Duodenal mucosa (tissue), 2 donors: ENCODE measurements around the gene SLC27A6.
"Not testable (repeated sequence)": the region's sequence is repeated elsewhere in the genome, so short reads cannot be mapped to it uniquely, and the experiment has no call there.

Experiments used
- H3K27ac ChIP-seq: one replicate; pipeline ENCODE4 v1.7.0; 2013; ENCODE audit warnings: low read depth, low read length
- H3K27me3 ChIP-seq, 2 donors: one replicate each; pipeline ENCODE4 v1.7.0; 2013; ENCODE audit warnings: low read length in 2 of 2, control low read depth in 1 of 2; ENCODE audit not compliant: insufficient read depth in 2 of 2, control insufficient read depth in 1 of 2
- H3K36me3 ChIP-seq, 2 donors: one replicate each; pipeline ENCODE4 v1.7.0; 2013; ENCODE audit warnings: low read length in 2 of 2, control low read depth in 1 of 2; ENCODE audit not compliant: insufficient read depth in 2 of 2, control insufficient read depth in 1 of 2
- H3K4me1 ChIP-seq, 2 donors: one replicate each; pipeline ENCODE4 v1.7.0; 2013; ENCODE audit warnings: low read length in 2 of 2, control low read depth in 1 of 2; ENCODE audit not compliant: insufficient read depth in 2 of 2, control insufficient read depth in 1 of 2
- H3K4me3 ChIP-seq, 2 donors: one replicate each; pipeline ENCODE4 v1.7.0; 2013; ENCODE audit warnings: low read length in 2 of 2, low read depth in 1 of 2
- H3K9ac ChIP-seq, 2 donors: one replicate each; pipeline ENCODE4 v1.7.0; 2013; ENCODE audit warnings: low read length in 2 of 2, low read depth in 1 of 2
- H3K9me3 ChIP-seq, 2 donors: one replicate each; pipeline ENCODE4 v1.7.0; 2013; ENCODE audit warnings: low read length in 2 of 2, control low read depth in 1 of 2; ENCODE audit not compliant: control insufficient read depth in 1 of 2

SLC27A6 gene

GRCh38 chr5:128965011-128965637 is at the start of gene SLC27A6:
TSS of gene SLC27A6 (plus strand) at chr5:128965488. CDS start at chr5:128966138, 650 bp downstream.
- Histone ChIP-seq H3K27ac (no peak within 1 kb of the TSS), H3K36me3 (no peaks in the 10 kb centered on the region), H3K27me3 (no peaks in the 10 kb centered on the region), H3K9me3 (no peaks in the 10 kb centered on the region), H3K9ac (no peak within 1 kb of the TSS), H3K4me1 (no peaks in the 10 kb centered on the region), H3K4me3 (peak within 1 kb of the TSS; percentile 14 to 16)

DNA sequence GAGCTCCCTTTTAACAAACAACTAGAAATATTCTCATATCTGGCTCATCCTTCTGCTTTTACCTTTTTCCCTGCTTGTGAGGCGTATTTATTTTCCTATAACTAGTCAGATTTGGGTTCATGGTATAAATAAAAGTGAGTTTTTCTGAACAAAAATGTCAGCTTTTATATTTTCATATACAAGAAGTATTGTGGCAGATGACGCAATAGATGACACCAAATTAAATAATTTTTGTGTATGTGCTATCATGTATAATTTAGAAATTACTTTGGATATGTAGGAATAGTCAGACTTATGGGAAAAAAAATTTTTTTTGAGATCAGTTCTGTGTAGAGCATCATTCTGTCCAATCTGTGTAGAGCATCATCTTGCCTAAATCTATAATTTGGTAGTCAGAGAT is 45.7 kb upstream of the SLC27A6 start:
- Histone ChIP-seq H3K9ac (no peak overlapping the region), H3K27me3 (no peaks in the 10 kb centered on the region), H3K4me1 (no peaks in the 10 kb centered on the region), H3K9me3 (no peaks in the 10 kb centered on the region), H3K36me3 (no peaks in the 10 kb centered on the region), H3K4me3 (no peak overlapping the region), H3K27ac (no peak overlapping the region)

- no peak overlapping the region for H3K27ac ChIP-seq
- H3K27me3 ChIP-seq: no peaks in the 10 kb centered on the region
- no peak overlapping the region for H3K9ac ChIP-seq
- H3K36me3 ChIP-seq: no peaks in the 10 kb centered on the region
- no peaks in the 10 kb centered on the region for H3K9me3 ChIP-seq
- no peaks in the 10 kb centered on the region for H3K4me1 ChIP-seq
- H3K4me3 ChIP-seq: no peak overlapping the region
These were observed 44.7 kb upstream of the SLC27A6 start for GRCh38 chr5:128920345-128921215.

- Histone ChIP-seq H3K9ac (no peak overlapping the region), H3K4me1 (no peaks in the 10 kb centered on the region), H3K27ac (no peak overlapping the region), H3K27me3 (no peaks in the 10 kb centered on the region), H3K9me3 (no peaks in the 10 kb centered on the region), H3K4me3 (no peak overlapping the region), H3K36me3 (no peaks in the 10 kb centered on the region)
These were observed 41.0 kb upstream of the SLC27A6 start for GRCh38 chr5:128924299-128924698.

GRCh38 chr5:128925973-128926372 is 39.3 kb upstream of the SLC27A6 start:
- no peaks in the 10 kb centered on the region for H3K9me3 ChIP-seq
- H3K4me3 ChIP-seq: no peak overlapping the region
- H3K9ac ChIP-seq: no peak overlapping the region
- H3K4me1 ChIP-seq: no peaks in the 10 kb centered on the region
- H3K27me3 ChIP-seq: no peaks in the 10 kb centered on the region
- no peak overlapping the region for H3K27ac ChIP-seq
- H3K36me3 ChIP-seq: no peaks in the 10 kb centered on the region

DNA sequence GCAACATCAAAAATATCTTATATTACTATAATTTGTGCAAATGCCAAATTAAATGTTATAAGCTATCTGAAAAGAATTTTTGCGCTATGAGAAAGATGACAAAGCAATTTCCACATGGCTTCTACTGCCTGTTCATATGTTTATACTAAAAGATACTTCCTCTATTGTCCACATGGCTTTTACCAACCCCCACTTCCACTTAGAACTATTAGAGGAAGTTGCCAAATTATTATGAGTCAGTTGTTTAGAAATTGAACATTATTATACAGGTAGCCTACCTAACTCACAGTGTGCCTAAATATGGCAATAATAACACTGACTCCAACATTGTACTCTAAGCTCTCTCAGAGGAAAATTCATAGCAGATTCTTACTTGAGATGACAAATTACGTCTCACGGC is 37.6 kb upstream of the SLC27A6 start:
- Histone ChIP-seq H3K4me1 (no peaks in the 10 kb centered on the region), H3K9ac (no peak overlapping the region), H3K36me3 (no peaks in the 10 kb centered on the region), H3K9me3 (peaks cover 2 to 6% of the 10 kb centered on the region in 2 donors), H3K27ac (no peak overlapping the region), H3K27me3 (no peaks in the 10 kb centered on the region), H3K4me3 (no peak overlapping the region)

DNA sequence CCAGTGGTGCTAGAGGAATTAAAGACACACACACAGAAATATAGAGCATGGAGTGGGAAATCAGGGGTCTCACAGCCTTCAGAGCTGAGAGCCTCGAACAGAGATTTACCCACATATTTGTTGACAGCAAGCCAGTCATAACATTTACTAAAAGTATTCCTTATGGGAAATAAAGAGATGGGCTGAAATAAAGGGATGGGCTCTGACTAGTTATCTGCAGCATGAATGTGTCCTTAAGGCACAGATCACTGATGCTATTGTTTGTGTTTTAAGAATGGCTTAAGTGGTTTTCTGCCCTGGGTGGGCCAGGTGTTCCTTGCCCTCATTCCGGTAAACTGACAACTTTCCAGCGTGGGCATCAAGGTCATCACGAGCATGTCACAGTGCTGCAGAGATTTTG is 33.1 kb upstream of the SLC27A6 start:
- H3K36me3 ChIP-seq, H3K4me3 ChIP-seq, H3K9me3 ChIP-seq, H3K27me3 ChIP-seq, H3K9ac ChIP-seq, H3K4me1 ChIP-seq, H3K27ac ChIP-seq: not testable (repeated sequence)

DNA sequence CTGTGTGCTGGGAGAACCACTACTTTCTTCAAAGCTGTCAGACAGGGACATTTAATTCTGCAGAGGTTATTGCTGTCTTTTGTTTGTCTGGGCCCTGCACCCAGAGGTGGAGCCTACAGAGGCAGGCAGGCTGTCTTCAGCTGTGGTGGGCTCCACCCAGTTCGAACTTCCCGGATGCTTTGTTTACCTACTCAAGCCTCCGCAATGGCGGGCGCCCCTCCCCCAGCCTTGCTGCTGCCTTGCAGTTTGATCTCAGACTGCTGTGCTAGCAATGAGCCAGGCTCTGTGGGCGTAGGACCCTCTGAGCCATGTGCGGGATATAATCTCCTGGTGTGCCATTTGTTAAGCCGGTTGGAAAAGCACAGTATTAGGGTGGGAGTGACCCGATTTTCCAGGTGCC is 22.2 kb upstream of the SLC27A6 start:
- H3K9ac ChIP-seq, H3K27ac ChIP-seq, H3K36me3 ChIP-seq, H3K4me3 ChIP-seq, H3K9me3 ChIP-seq, H3K27me3 ChIP-seq, H3K4me1 ChIP-seq: not testable (repeated sequence)

DNA sequence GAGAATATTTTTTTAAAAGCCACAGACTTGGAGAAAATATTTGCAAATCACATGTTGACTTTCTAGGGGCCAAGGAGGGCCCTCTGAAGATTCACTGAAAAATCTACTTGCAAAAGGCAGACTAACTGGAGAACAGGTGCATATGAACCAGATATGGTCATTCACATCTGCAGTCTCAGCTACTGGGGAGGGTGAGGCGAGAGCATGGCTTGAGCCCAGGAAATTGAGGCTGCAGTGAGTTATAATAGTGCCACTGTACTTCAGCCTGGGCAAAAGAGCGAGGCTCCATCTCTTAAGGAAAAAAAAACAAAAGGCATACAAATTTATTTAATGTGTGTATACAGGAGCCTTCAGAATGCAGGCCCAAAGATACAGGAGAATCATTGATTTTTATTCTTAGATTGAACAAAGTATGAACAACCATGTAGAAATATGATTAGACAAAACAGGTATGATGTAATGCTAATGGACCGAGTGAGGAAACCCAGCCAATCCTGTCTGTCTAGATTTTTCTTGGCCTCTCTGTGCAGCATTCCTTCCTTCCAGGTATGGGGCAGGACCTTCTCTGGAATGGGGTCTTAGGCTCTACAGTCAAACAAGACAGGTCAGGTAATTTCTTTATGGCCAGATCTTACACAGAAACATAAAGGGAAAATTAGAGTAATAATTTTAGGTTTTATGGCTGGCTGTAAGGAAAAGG is 15.3 kb upstream of the SLC27A6 start:
- Histone ChIP-seq H3K27ac (no peak overlapping the region), H3K4me1 (no peaks in the 10 kb centered on the region), H3K9me3 (no peaks in the 10 kb centered on the region), H3K27me3 (no peaks in the 10 kb centered on the region), H3K9ac (no peak overlapping the region), H3K36me3 (no peaks in the 10 kb centered on the region), H3K4me3 (no peak overlapping the region)

DNA sequence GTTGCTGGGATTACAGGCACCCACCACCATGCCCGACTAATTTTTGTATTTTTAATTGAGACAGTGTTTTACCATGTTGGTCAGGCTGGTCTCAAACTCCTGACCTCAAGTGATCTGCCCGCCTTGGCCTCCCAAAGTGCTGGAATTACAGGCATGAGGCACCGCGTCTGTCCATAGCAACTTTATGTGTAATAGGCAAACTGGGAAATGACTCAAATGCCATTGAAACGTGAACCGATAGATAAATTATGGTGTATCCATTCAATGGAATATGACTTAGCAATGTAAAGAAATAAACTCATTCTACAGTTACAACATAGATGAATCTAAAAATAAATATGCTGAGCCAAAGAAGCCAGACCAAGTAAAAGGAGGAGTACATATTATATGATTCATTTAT is 14.0 kb upstream of the SLC27A6 start:
- not testable (repeated sequence) for H3K9me3 ChIP-seq, H3K27ac ChIP-seq, H3K4me3 ChIP-seq, H3K27me3 ChIP-seq, H3K4me1 ChIP-seq, H3K36me3 ChIP-seq, H3K9ac ChIP-seq
